Cardiac septum (tissue), 1 donor: ENCODE measurements around the gene TM6SF1. TPM values are rescaled to one million over a fixed set of nuclear protein-coding genes. Genes with fewer than 3 reads are reported as not detected.
"Not testable (repeated sequence)": the region's sequence is repeated elsewhere in the genome, so short reads cannot be mapped to it uniquely, and the experiment has no call there.

ENCODE experiments used
- DNase-seq: peaks from one replicate; pipeline ENCODE4 v3.0.0-alpha.2; 2020; ENCODE audit warnings: low spot score
- intact Hi-C: fragments of 100-400 bp; cut with DNase I; formaldehyde crosslinking; loops from one replicate; pipeline ENCODE4 v1.14.0; 2022
- total RNA-seq: library from RNA; stranded (reverse); fragmentation: NEBNext Ultra II Directional; extraction: Animal tissue kit (Norgen Biotek cat#: 25700); gene quantifications from one replicate; pipeline ENCODE4 v1.2.1, GENCODE V29; 2021
- donor health status: DM: no; HTN: no; CAD: no.

TM6SF1 gene
- total RNA-seq, 1 donor from 2014 or later: 2.8 TPM

- intact Hi-C loops: loop anchor here (5.0 kb wide), 1 partner anchor 100 kb away; the partner anchor contains the start of gene C15orf40
Measured at GRCh38 chr15:83112233-83112955, 4.9 kb downstream of the TM6SF1 start.

GRCh38 chr15:83112956-83113299, 5.5 kb downstream of the TM6SF1 start:
- intact Hi-C loops: loop anchor here (5.0 kb wide), 1 partner anchor 101 kb away; the partner anchor contains the start of gene C15orf40
- DNase-seq: no peak

More at GRCh38 chr15:83112233-83112955, 4.9 kb downstream of the TM6SF1 start:
- DNase-seq: no peak

- no peak for DNase-seq
- intact Hi-C loops: loop anchor here (5.0 kb wide), 1 partner anchor 102 kb away; the partner anchor contains the start of gene C15orf40
Measured at GRCh38 chr15:83113881-83114674, 6.6 kb downstream of the TM6SF1 start.

- intact Hi-C loops: loop anchor here (5.0 kb wide), 1 partner anchor 103 kb away; the partner anchor contains the start of gene C15orf40
- no peak for DNase-seq
Measured at GRCh38 chr15:83114856-83115255, 7.4 kb downstream of the TM6SF1 start.

GRCh38 chr15:83115410-83115809, 8.0 kb downstream of the TM6SF1 start:
- intact Hi-C loops: no loop called here
- DNase-seq: no peak

- DNase-seq: no peak
- intact Hi-C loops: no loop called here
Measured at GRCh38 chr15:83115831-83116565, 8.6 kb downstream of the TM6SF1 start.

GRCh38 chr15:83118291-83118827, 10.9 kb downstream of the TM6SF1 start:
- DNase-seq: no peak
- intact Hi-C loops: no loop called here

GRCh38 chr15:83118968-83119367, 11.5 kb downstream of the TM6SF1 start:
- DNase-seq: no peak
- intact Hi-C loops: no loop called here

- no peak for DNase-seq
- intact Hi-C loops: no loop called here
Measured at GRCh38 chr15:83119968-83120581, 12.6 kb downstream of the TM6SF1 start.

- DNase-seq: no peak
- intact Hi-C loops: no loop called here
Measured at GRCh38 chr15:83123529-83123928, 16.1 kb downstream of the TM6SF1 start.

- no peak for DNase-seq
- intact Hi-C loops: no loop called here
Measured at GRCh38 chr15:83127547-83128150, 20.2 kb downstream of the TM6SF1 start.

GRCh38 chr15:83129791-83130190, 22.3 kb downstream of the TM6SF1 start:
- intact Hi-C loops: no loop called here
- no peak for DNase-seq

GRCh38 chr15:83132861-83133523, 25.5 kb downstream of the TM6SF1 start:
- DNase-seq: no peak
- intact Hi-C loops: no loop called here

GRCh38 chr15:83142151-83142550, 34.7 kb downstream of the TM6SF1 start:
- intact Hi-C loops, DNase-seq: not testable (repeated sequence)

- intact Hi-C loops: no loop called here
- no peak for DNase-seq
Measured at GRCh38 chr15:83144771-83145170, 37.3 kb downstream of the TM6SF1 start.

GRCh38 chr15:83153288-83153687, 45.8 kb downstream of the TM6SF1 start:
- DNase-seq: no peak
- intact Hi-C loops: no loop called here

GRCh38 chr15:83155942-83156341, 48.5 kb downstream of the TM6SF1 start:
- no peak for DNase-seq
- intact Hi-C loops: no loop called here

- intact Hi-C loops: no loop called here
- no peak for DNase-seq
Measured at GRCh38 chr15:83158393-83158792, 50.9 kb downstream of the TM6SF1 start.
